A673 (cell line): Measurements from ENCODE around the gene FEN1.

ENCODE experiments used
- CTCF ChIP-seq: fragments of 300-800, 200-600 bp; sonication (generic); conservative IDR thresholded peaks from 2 replicates; pipeline ENCODE4 v1.5.1; 2017; ENCODE audit warnings: low read depth, mild to moderate bottlenecking, antibody characterized with exemption, low read length, moderate library complexity, mixed read lengths
- EZH2 ChIP-seq: fragments of 200-600 bp; sonication (generic); IDR thresholded peaks from 2 replicates; pipeline ENCODE4 v1.6.1; 2017; ENCODE audit warnings: borderline replicate concordance, low read depth, mild to moderate bottlenecking, mixed read lengths, antibody characterized with exemption, low read length; ENCODE audit not compliant: poor library complexity, severe bottlenecking

GRCh38 chr11:61846362-61847020, 53.8 kb downstream of the FEN1 start:
- no peak for TF ChIP-seq CTCF
- no peak for TF ChIP-seq EZH2
